Caco-2 (cell line): ENCODE results near the gene HCFC1R1. TPM values are rescaled to one million over a fixed set of nuclear protein-coding genes. Genes with fewer than 3 reads are reported as not detected.

Source experiments
- BruUV-seq: library from RNA; stranded (reverse); fragments of 400-500 nt; replicated peaks from 2 replicates; lab custom pipeline; 2021; lab: Mats Ljungman, UMichigan
- CTCF ChIA-PET: fragments of 300-600 bp; sonication (Branson Sonifier 250); formaldehyde crosslinking; loops from one replicate; lab custom pipeline; 2022; ENCODE audit warnings: antibody characterized with exemption; lab: Charles Lee
- POLR2A ChIA-PET: fragments of 300-600 bp; sonication (Branson Sonifier 250); formaldehyde crosslinking; loops from one replicate; lab custom pipeline; 2022; ENCODE audit warnings: antibody characterized with exemption; lab: Charles Lee
- DNase-seq, 2 experiments: peaks; one replicate each; pipeline versions ENCODE4 v3.0.0 to v3.0.0-alpha.2; 2020 to 2022
- H3K27me3 ChIP-seq: replicated peaks from 2 replicates; pipeline ENCODE4 v1.6.0; 2011; ENCODE audit warnings: low read length; ENCODE audit not compliant: control insufficient read depth, insufficient read depth
- H3K36me3 ChIP-seq: 2 replicates; pipeline ENCODE4 v1.5.1; 2011; ENCODE audit warnings: low read length; ENCODE audit not compliant: control insufficient read depth, insufficient read depth
- H3K4me1 ChIP-seq: fragments of 250-450 bp; sonication (Bioruptor Pico); 2 replicates; pipeline ENCODE4 v1.5.1; 2020; ENCODE audit warnings: mild to moderate bottlenecking
- H3K4me3 ChIP-seq: 2 replicates; pipeline ENCODE4 v1.5.1; 2011; ENCODE audit warnings: low read depth, mild to moderate bottlenecking, control low read depth, low read length
- H3K9me3 ChIP-seq: fragments of 250-450 bp; sonication (Bioruptor Pico); 2 replicates; pipeline ENCODE4 v1.5.1; 2020; ENCODE audit warnings: mild to moderate bottlenecking, moderate library complexity
- H3K27ac Mint-ChIP-seq: one replicate; pipeline ENCODE4 v1.8.0; 2022; ENCODE audit warnings: mixed read lengths; ENCODE audit not compliant: unreplicated experiment
- H3K27me3 Mint-ChIP-seq: one replicate; pipeline ENCODE4 v1.8.0; 2022; ENCODE audit warnings: mixed read lengths; ENCODE audit not compliant: insufficient read depth, unreplicated experiment
- H3K36me3 Mint-ChIP-seq: one replicate; pipeline ENCODE4 v1.8.0; 2022; ENCODE audit warnings: mild to moderate bottlenecking, mixed read lengths; ENCODE audit not compliant: insufficient read depth, unreplicated experiment
- H3K4me1 Mint-ChIP-seq: one replicate; pipeline ENCODE4 v1.8.0; 2022; ENCODE audit warnings: low read depth, mixed read lengths; ENCODE audit not compliant: unreplicated experiment
- H3K4me3 Mint-ChIP-seq: one replicate; pipeline ENCODE4 v1.8.0; 2022; ENCODE audit warnings: mild to moderate bottlenecking, moderate library complexity, mixed read lengths; ENCODE audit not compliant: unreplicated experiment
- H3K9me3 Mint-ChIP-seq: one replicate; pipeline ENCODE4 v1.8.0; 2022; ENCODE audit warnings: mixed read lengths; ENCODE audit not compliant: unreplicated experiment
- intact Hi-C: fragments of 100-400 bp; cut with micrococcal nuclease; formaldehyde crosslinking; loops from one replicate; pipeline ENCODE4 v1.10.0; 2022; ENCODE audit not compliant: unreplicated experiment
- total RNA-seq: library from RNA; stranded (reverse); gene quantifications from 2 replicates; pipeline ENCODE4 v1.2.3, GENCODE V29; 2022
- TF ChIP-seq, protein P1 (sequence below), 2 experiments: fragments of 200-600 bp in 1 of 2; IDR thresholded peaks; 1 replicate in 1 of 2; 2 replicates in 1 of 2; pipeline versions ENCODE4 v1.5.1 to v1.8.0; 2011 to 2022; ENCODE audit warnings: antibody characterized with exemption in 1 of 2, control low read depth in 1 of 2, inconsistent platforms in 1 of 2, low read depth in 1 of 2, low read length in 1 of 2, mild to moderate bottlenecking in 1 of 2, moderate library complexity in 1 of 2; ENCODE audit not compliant: insufficient read depth in 1 of 2, severe bottlenecking in 1 of 2, unreplicated experiment in 1 of 2

Gene HCFC1R1
- total RNA-seq, 1 experiment from 2014 or later, result 44.9 TPM

DNA sequence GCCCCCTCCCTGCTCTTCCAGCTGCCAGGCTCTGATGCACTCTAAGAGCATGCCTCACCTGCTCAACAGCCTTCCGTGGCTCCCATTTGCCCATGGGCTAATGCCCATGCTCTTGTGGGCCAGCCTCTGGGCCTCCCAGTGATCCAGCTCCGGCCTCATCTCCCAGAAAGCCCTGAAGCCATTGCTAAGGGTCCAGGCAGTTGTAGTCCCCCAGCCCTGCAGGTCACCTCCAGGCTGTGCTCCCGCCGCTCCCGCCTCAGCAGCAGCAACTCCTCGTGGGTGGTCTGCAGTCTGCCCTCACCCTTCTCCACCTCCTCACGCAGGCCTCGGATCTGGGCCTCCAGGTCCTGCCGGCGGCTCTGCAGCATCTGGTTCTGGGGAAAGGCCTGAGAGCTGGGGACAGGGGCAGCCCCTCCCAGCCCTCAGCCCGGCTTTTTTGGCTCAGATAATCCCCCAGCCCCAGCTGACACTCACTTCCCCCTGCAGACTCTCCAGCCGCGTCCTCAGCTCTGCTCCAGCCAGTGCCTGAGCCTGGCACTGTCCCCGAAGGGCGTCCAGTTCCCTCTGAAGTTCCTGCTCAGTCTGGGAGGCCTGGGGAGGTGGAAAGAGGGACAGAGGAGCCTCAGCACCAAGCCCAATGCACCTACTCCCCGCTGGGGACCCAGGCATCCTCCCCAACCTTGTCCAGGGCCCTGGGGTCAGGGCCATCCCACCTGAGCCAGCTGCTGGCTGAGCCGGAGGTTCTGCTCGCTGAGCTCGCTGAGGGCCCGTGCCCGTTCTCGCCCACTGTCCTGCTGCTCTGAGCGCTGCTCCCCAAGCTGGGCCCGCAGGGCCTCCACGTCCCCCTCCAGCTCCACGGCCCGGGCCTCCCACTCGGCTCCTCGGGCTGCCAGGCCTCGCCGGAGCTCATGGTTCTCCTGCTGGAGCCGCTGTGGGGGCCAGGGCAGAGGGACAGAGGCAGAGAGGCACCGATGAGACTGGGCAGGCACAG is 6.8 kb upstream of the HCFC1R1 start:
- H3K4me3 Mint-ChIP-seq, result peak overlapping the region; percentile 12
- H3K27me3 Mint-ChIP-seq, result no peaks in the 10 kb centered on the region
- CTCF ChIA-PET, result interaction anchor here (0.5 to 2.9 kb wide), 12 partner anchors 9 to 662 kb away, joined by 3 to 33 read pairs (median 6); partner anchors contain the start of genes TNFRSF12A and ZNF205
- BruUV-seq, result no TSS peak
- Histone ChIP-seq H3K4me3 (no peak overlapping the region), H3K4me1 (peaks cover 7% of the 10 kb centered on the region), H3K36me3 (peaks cover 6% of the 10 kb centered on the region), H3K9me3 (no peaks in the 10 kb centered on the region), H3K27me3 (no peaks in the 10 kb centered on the region)
- peak overlapping the region; percentile 57 for H3K27ac Mint-ChIP-seq
- H3K9me3 Mint-ChIP-seq, result no peaks in the 10 kb centered on the region
- POLR2A ChIA-PET, result no interaction called here
- no peak for DNase-seq
- intact Hi-C loops, result no loop called here
- H3K4me1 Mint-ChIP-seq, result peaks cover 7% of the 10 kb centered on the region
- TF ChIP-seq, protein P1, sequence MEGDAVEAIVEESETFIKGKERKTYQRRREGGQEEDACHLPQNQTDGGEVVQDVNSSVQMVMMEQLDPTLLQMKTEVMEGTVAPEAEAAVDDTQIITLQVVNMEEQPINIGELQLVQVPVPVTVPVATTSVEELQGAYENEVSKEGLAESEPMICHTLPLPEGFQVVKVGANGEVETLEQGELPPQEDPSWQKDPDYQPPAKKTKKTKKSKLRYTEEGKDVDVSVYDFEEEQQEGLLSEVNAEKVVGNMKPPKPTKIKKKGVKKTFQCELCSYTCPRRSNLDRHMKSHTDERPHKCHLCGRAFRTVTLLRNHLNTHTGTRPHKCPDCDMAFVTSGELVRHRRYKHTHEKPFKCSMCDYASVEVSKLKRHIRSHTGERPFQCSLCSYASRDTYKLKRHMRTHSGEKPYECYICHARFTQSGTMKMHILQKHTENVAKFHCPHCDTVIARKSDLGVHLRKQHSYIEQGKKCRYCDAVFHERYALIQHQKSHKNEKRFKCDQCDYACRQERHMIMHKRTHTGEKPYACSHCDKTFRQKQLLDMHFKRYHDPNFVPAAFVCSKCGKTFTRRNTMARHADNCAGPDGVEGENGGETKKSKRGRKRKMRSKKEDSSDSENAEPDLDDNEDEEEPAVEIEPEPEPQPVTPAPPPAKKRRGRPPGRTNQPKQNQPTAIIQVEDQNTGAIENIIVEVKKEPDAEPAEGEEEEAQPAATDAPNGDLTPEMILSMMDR (IDR thresholded peaks at IDR 0.05; ENCODE audit: insufficient read depth in 1 of 2, low read depth in 1 of 2, low read length in 1 of 2, severe bottlenecking in 1 of 2, unreplicated experiment in 1 of 2), result no peak
- peaks cover 41% of the 10 kb centered on the region for H3K36me3 Mint-ChIP-seq

GRCh38 chr16:3029491-3030221 is 5.9 kb upstream of the HCFC1R1 start:
- Histone ChIP-seq H3K36me3 (peaks cover 6% of the 10 kb centered on the region), H3K9me3 (no peaks in the 10 kb centered on the region), H3K4me1 (peaks cover 7% of the 10 kb centered on the region), H3K27me3 (no peaks in the 10 kb centered on the region), H3K4me3 (no peak overlapping the region)
- BruUV-seq, result no TSS peak
- no peaks in the 10 kb centered on the region for H3K27me3 Mint-ChIP-seq
- no peaks in the 10 kb centered on the region for H3K9me3 Mint-ChIP-seq
- intact Hi-C loops, result no loop called here
- TF ChIP-seq, protein P1 (IDR thresholded peaks at IDR 0.05; ENCODE audit: insufficient read depth in 1 of 2, low read depth in 1 of 2, low read length in 1 of 2, severe bottlenecking in 1 of 2, unreplicated experiment in 1 of 2), result no peak
- peaks cover 49% of the 10 kb centered on the region for H3K36me3 Mint-ChIP-seq
- peak overlapping the region; percentile 12 for H3K4me3 Mint-ChIP-seq
- POLR2A ChIA-PET, result no interaction called here
- H3K4me1 Mint-ChIP-seq, result peaks cover 7% of the 10 kb centered on the region
- DNase-seq, result no peak
- H3K27ac Mint-ChIP-seq, result peak overlapping the region; percentile 57
- CTCF ChIA-PET, result interaction anchor here (2.5 to 2.9 kb wide), 3 partner anchors 8 to 100 kb away, joined by 14 to 33 read pairs (median 16); partner anchors contain the start of gene TNFRSF12A
